PFSK-1 (cell line): ENCODE measurements around the gene UVRAG.

Source experiments
- FOXP2 ChIP-seq: optimal IDR thresholded peaks from 2 replicates; pipeline ENCODE3; 2011; ENCODE audit warnings: borderline replicate concordance, control low read depth, inconsistent platforms; ENCODE audit not compliant: insufficient read depth; ENCODE audit errors: extremely low read length, extremely low read depth
- POLR2AphosphoS5 ChIP-seq: IDR thresholded peaks from 2 replicates; pipeline ENCODE4 v1.6.1; 2012; ENCODE audit warnings: low read depth, mild to moderate bottlenecking, control low read depth, low read length, moderate library complexity
- SIN3A ChIP-seq: IDR thresholded peaks from 2 replicates; pipeline ENCODE4 v1.6.1; 2012; ENCODE audit warnings: mild to moderate bottlenecking, low read length, moderate library complexity, borderline replicate concordance; ENCODE audit not compliant: insufficient read depth
- TAF1 ChIP-seq: IDR thresholded peaks from 2 replicates; pipeline ENCODE4 v1.6.1; 2012; ENCODE audit warnings: low read length, control low read depth, borderline replicate concordance; ENCODE audit not compliant: insufficient read depth
- TF ChIP-seq, protein P1 (sequence below), 2 experiments: IDR thresholded peaks; 2 replicates each; pipeline versions ENCODE4 v1.6.1 to v1.8.0; 2011 to 2012; ENCODE audit warnings: low read depth in 2 of 2, low read length in 2 of 2, control low read depth in 1 of 2, inconsistent platforms in 1 of 2, mild to moderate bottlenecking in 1 of 2, moderate library complexity in 1 of 2; ENCODE audit not compliant: insufficient read depth in 1 of 2

Gene UVRAG

DNA sequence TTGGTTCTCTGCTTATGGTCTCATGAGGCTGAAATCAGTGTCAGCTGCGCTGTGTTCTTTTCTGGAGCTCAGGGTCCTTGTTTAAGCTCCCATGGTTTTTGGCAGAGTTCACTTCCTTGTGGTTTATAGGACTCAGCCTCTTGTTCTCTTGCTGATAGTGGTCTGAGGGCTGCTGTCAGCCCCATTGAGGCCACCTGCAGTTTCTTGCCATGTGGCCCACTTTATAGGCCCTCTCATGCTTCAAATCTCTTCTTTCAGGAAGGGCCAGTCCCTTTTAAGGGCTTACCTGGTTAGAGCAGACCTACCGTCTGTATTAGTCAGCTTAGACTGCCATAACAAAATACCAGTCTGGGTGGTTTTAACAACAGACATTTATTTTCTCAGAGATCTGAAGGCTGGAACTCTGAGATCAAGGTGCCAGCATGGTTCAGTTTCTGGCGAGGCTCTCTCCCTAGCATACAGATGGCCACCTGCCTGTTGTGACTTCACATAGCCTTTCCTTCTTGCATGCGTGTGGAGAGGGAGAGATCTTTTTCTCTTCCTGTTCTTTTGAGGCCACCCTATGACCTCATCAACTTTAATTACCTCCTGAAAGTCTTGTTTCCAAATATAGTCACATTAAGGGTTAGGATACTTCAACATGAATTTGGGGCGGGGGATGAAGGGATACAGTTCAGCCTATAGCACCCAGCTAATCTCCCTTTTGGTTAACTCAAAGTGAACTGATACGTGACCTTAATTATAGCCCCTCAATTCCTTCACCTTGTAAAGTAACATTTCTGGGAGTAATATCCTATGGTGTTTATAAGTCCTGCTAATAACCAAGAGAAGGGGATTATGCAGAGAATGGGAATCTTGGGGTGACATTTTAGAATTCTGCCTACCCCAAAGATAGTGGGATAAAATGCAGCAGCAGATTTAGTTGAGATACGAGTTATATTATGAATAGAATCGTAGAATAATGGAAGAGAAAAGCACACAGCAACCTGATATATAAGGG, 131.8 kb downstream of the UVRAG start:
- no peak for TF ChIP-seq SIN3A
- TF ChIP-seq FOXP2: no peak
- TF ChIP-seq, protein P1, sequence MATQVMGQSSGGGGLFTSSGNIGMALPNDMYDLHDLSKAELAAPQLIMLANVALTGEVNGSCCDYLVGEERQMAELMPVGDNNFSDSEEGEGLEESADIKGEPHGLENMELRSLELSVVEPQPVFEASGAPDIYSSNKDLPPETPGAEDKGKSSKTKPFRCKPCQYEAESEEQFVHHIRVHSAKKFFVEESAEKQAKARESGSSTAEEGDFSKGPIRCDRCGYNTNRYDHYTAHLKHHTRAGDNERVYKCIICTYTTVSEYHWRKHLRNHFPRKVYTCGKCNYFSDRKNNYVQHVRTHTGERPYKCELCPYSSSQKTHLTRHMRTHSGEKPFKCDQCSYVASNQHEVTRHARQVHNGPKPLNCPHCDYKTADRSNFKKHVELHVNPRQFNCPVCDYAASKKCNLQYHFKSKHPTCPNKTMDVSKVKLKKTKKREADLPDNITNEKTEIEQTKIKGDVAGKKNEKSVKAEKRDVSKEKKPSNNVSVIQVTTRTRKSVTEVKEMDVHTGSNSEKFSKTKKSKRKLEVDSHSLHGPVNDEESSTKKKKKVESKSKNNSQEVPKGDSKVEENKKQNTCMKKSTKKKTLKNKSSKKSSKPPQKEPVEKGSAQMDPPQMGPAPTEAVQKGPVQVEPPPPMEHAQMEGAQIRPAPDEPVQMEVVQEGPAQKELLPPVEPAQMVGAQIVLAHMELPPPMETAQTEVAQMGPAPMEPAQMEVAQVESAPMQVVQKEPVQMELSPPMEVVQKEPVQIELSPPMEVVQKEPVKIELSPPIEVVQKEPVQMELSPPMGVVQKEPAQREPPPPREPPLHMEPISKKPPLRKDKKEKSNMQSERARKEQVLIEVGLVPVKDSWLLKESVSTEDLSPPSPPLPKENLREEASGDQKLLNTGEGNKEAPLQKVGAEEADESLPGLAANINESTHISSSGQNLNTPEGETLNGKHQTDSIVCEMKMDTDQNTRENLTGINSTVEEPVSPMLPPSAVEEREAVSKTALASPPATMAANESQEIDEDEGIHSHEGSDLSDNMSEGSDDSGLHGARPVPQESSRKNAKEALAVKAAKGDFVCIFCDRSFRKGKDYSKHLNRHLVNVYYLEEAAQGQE (IDR thresholded peaks at IDR 0.05; ENCODE audit: insufficient read depth in 1 of 2, low read depth in 2 of 2, low read length in 2 of 2): no peak
- no peak for TF ChIP-seq POLR2AphosphoS5
- no peak for TF ChIP-seq TAF1

DNA sequence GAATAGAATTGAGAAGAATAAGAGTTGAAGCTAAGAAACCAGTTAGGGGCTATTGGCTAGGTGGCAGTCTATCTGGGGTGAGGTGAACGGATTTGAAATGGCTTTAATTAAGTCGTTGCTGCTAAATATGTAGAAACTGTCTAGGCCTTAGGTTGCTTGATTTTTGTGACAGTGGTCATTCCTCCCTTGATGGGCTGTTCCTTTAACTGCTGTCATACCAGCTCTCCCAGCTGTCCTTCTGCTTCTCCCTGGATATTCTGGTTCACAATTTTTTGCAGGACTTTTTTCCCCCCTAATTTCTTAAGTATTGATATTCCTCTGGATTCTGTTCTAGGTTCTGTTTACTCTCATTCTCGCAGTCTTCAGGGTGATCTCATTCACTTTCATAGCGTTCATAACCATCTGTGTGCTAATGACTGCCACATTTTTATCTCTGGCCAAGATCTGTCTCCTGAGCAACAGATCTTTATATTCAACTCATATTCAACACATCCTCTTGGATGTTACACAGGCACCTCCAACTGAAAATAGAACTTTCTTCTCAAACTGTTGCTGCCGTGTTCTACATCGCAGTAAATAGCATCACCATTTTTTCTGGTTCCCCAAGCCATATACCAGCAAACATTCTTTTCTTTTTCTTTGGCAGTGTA, 134.1 kb downstream of the UVRAG start:
- no peak for TF ChIP-seq SIN3A
- no peak for TF ChIP-seq FOXP2
- no peak for TF ChIP-seq TAF1
- TF ChIP-seq, protein P1 (IDR thresholded peaks at IDR 0.05; ENCODE audit: insufficient read depth in 1 of 2, low read depth in 2 of 2, low read length in 2 of 2): no peak

DNA sequence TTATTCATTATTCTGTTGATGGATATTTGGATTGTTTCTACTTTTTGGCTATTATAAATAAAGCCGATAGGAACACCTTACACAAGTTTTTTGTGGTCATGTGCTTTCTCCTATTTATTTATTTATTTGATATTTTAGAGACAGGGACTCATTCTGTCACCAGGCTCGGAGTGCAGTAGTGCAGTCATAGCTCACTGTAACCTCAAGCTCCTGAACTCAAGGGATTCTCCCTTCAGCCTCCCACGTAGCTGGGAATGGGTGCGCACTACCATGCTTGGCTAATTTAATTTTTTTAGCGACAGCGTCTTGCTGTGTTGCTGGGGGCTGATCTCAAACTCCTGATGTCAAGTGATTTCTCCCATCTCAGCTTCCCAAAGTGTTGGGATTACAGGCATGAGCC, 135.1 kb downstream of the UVRAG start:
- TF ChIP-seq POLR2AphosphoS5 (no peak), SIN3A (no peak), FOXP2 (no peak), TAF1 (no peak)
- TF ChIP-seq, protein P1 (IDR thresholded peaks at IDR 0.05; ENCODE audit: insufficient read depth in 1 of 2, low read depth in 2 of 2, low read length in 2 of 2): no peak

DNA sequence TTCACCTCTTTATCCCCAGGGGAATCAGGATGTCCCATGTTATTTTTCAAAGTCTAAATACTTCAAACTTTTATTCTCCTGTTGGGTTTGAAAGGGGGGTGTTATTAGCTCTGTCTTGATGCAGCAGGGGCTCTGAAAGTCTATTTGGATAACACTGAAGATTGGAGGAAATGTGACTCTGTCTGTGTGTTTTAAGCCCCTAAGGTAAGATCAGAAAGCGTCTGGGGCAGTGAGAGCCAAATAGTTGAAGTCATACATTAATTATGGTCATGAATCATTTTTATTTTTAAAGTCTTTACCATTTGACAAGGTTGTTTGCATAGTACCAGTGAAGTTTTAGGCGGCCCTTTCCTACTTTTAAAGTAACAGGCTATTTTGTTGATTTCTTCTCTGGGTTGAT, 139.0 kb downstream of the UVRAG start:
- TF ChIP-seq SIN3A (no peak), FOXP2 (no peak), TAF1 (no peak), POLR2AphosphoS5 (no peak)
- TF ChIP-seq, protein P1 (IDR thresholded peaks at IDR 0.05; ENCODE audit: insufficient read depth in 1 of 2, low read depth in 2 of 2, low read length in 2 of 2): no peak
